22Rv1 (cell line): ENCODE measurements around the gene OR2V1.

Source experiments
- CTCF ChIP-seq: fragments of 450-650 bp; IDR thresholded peaks from 2 replicates; pipeline ENCODE4 v1.5.1; 2017; ENCODE audit warnings: mild to moderate bottlenecking
- ZFX ChIP-seq: fragments of 450-650 bp; IDR thresholded peaks from 2 replicates; pipeline ENCODE4 v1.6.1; 2017; ENCODE audit warnings: antibody characterized with exemption, borderline replicate concordance

GRCh38 chr5:181105391-181106025 lies 25.5 kb downstream of the OR2V1 start:
- TF ChIP-seq CTCF (no peak), ZFX (no peak)
